HepG2 (cell line): Measurements from ENCODE around the gene RNASE4. TPM values are rescaled to one million over a fixed set of nuclear protein-coding genes. Genes with fewer than 3 reads are reported as not detected.

Experiments used
- ELF3 ChIP-seq: IDR thresholded peaks from 2 replicates; pipeline ENCODE4 v1.6.1; 2016; ENCODE audit warnings: missing genetic modification reagents, missing compliant biosample characterization
- FOXA1 ChIP-seq, 2 experiments: fragments of 450-650 bp in 1 of 2; sonication (generic) in 1 of 2; formaldehyde crosslinking in 1 of 2; IDR thresholded peaks; 2 replicates each; pipeline versions ENCODE4 v1.4.0 to v1.6.1; 2016 to 2020; ENCODE audit warnings: missing genetic modification reagents in 1 of 2
- FOXJ3 ChIP-seq: sonication (generic); formaldehyde crosslinking; IDR thresholded peaks from 2 replicates; pipeline ENCODE4 v1.4.0; 2020; ENCODE audit warnings: missing genetic modification reagents, mild to moderate bottlenecking, borderline replicate concordance
- LBX2 ChIP-seq: sonication (generic); formaldehyde crosslinking; IDR thresholded peaks from 2 replicates; pipeline ENCODE4 v1.5.0; 2020; ENCODE audit warnings: missing genetic modification reagents, mild to moderate bottlenecking, borderline replicate concordance
- MAFG ChIP-seq: sonication (generic); formaldehyde crosslinking; IDR thresholded peaks from 2 replicates; pipeline ENCODE4 v1.5.1; 2020; ENCODE audit warnings: mild to moderate bottlenecking, missing genetic modification reagents
- RXRA ChIP-seq: sonication (generic); formaldehyde crosslinking; IDR thresholded peaks from 2 replicates; pipeline ENCODE4 v1.5.1; 2020; ENCODE audit warnings: missing genetic modification reagents
- RXRB ChIP-seq: IDR thresholded peaks from 2 replicates; pipeline ENCODE4 v1.6.1; 2016; ENCODE audit warnings: borderline replicate concordance, missing genetic modification reagents, missing compliant biosample characterization
- ZBTB1 ChIP-seq: sonication (generic); formaldehyde crosslinking; IDR thresholded peaks from 2 replicates; pipeline ENCODE4 v1.4.0; 2020; ENCODE audit warnings: missing genetic modification reagents, borderline replicate concordance
- ZNF335 ChIP-seq: sonication (generic); formaldehyde crosslinking; IDR thresholded peaks from 2 replicates; pipeline ENCODE4 v1.4.0; 2020; ENCODE audit warnings: missing genetic modification reagents
- ZNF562 ChIP-seq: sonication (generic); formaldehyde crosslinking; IDR thresholded peaks from 2 replicates; pipeline ENCODE4 v1.8.0; 2022; ENCODE audit warnings: missing genetic modification reagents, borderline replicate concordance
- ZNF709 ChIP-seq: sonication (generic); formaldehyde crosslinking; IDR thresholded peaks from 2 replicates; pipeline ENCODE4 v1.5.0; 2020; ENCODE audit warnings: mild to moderate bottlenecking, missing genetic modification reagents
- ZNF713 ChIP-seq: sonication (generic); formaldehyde crosslinking; IDR thresholded peaks from 2 replicates; pipeline ENCODE4 v1.4.0; 2020; ENCODE audit warnings: mild to moderate bottlenecking, missing genetic modification reagents
- ZNF839 ChIP-seq: sonication (generic); formaldehyde crosslinking; IDR thresholded peaks from 2 replicates; pipeline ENCODE4 v1.4.0; 2020; ENCODE audit warnings: missing genetic modification reagents, mild to moderate bottlenecking, borderline replicate concordance
- polyA plus RNA-seq, 8 experiments: library from polyadenylated mRNA; depleted of rRNA in 3 of 8; stranded (reverse) in 7 of 8; unstranded in 1 of 8; fragments of >200 nt; fragmentation: Illumina TruSeq in 4 of 8; extraction: Trizol in 4 of 8; gene quantifications; 2 replicates each; pipeline versions ENCODE4 v1.2.1 to v1.2.3, GENCODE V29; 2011 to 2016; ENCODE audit warnings: low read depth in 4 of 8, missing spikeins in 1 of 8, mixed read lengths in 1 of 8; ENCODE audit not compliant: insufficient read depth in 1 of 8
- total RNA-seq, 5 experiments: library from RNA; depleted of rRNA; stranded (reverse); fragments of >200 nt; fragmentation: Illumina TruSeq; extraction: Trizol; gene quantifications; 2 replicates each; pipeline ENCODE4 v1.2.3, GENCODE V29; 2016; ENCODE audit warnings: low read depth in 1 of 5
- TF ChIP-seq, protein P1 (sequence below): sonication (generic); formaldehyde crosslinking; IDR thresholded peaks from 2 replicates; pipeline ENCODE4 v1.5.1; 2020; ENCODE audit warnings: missing genetic modification reagents, mild to moderate bottlenecking, borderline replicate concordance
- TF ChIP-seq, protein P2 (sequence below): sonication (generic); formaldehyde crosslinking; IDR thresholded peaks from 2 replicates; pipeline ENCODE4 v1.9.0; 2021; ENCODE audit warnings: missing genetic modification reagents, mild to moderate bottlenecking, borderline replicate concordance
- TF ChIP-seq, protein P3 (sequence below): sonication (generic); formaldehyde crosslinking; IDR thresholded peaks from 2 replicates; pipeline ENCODE4 v1.4.0; 2020; ENCODE audit warnings: missing genetic modification reagents
- TF ChIP-seq, protein P4 (sequence below): sonication (generic); formaldehyde crosslinking; IDR thresholded peaks from 2 replicates; pipeline ENCODE4 v1.4.0; 2020; ENCODE audit warnings: missing genetic modification reagents
- TF ChIP-seq, protein P5 (sequence below): sonication (generic); formaldehyde crosslinking; IDR thresholded peaks from 2 replicates; pipeline ENCODE4 v1.5.1; 2020; ENCODE audit warnings: mild to moderate bottlenecking, missing genetic modification reagents

RNASE4 gene
- total and polyA plus RNA-seq, 2 of the 13 experiments (the other 11 are each of a cell fraction or from before 2014, with no cell fraction given): 109 to 983 TPM

GRCh38 chr14:20683891-20684661 lies at the start of gene RNASE4 (continued):
- TF ChIP-seq FOXJ3: no peak
- TF ChIP-seq ELF3 (CRISPR knock-in tag): peak; percentile 57
- TF ChIP-seq, protein P1, sequence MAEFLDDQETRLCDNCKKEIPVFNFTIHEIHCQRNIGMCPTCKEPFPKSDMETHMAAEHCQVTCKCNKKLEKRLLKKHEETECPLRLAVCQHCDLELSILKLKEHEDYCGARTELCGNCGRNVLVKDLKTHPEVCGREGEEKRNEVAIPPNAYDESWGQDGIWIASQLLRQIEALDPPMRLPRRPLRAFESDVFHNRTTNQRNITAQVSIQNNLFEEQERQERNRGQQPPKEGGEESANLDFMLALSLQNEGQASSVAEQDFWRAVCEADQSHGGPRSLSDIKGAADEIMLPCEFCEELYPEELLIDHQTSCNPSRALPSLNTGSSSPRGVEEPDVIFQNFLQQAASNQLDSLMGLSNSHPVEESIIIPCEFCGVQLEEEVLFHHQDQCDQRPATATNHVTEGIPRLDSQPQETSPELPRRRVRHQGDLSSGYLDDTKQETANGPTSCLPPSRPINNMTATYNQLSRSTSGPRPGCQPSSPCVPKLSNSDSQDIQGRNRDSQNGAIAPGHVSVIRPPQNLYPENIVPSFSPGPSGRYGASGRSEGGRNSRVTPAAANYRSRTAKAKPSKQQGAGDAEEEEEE (CRISPR knock-in tag): no peak; the same call in 1 of the 2 replicates
- TF ChIP-seq RXRB: peak; percentile 64
- TF ChIP-seq ZNF562: no peak
- TF ChIP-seq LBX2 (CRISPR knock-in tag): 0 out of 2 replicates have a peak, but pooled peaks have one; percentile 19
- TF ChIP-seq ZNF335: peak; percentile 79; the same call in 1 of the 2 replicates
- no peak for TF ChIP-seq ZNF839 (CRISPR knock-in tag)
- TF ChIP-seq, protein P2, sequence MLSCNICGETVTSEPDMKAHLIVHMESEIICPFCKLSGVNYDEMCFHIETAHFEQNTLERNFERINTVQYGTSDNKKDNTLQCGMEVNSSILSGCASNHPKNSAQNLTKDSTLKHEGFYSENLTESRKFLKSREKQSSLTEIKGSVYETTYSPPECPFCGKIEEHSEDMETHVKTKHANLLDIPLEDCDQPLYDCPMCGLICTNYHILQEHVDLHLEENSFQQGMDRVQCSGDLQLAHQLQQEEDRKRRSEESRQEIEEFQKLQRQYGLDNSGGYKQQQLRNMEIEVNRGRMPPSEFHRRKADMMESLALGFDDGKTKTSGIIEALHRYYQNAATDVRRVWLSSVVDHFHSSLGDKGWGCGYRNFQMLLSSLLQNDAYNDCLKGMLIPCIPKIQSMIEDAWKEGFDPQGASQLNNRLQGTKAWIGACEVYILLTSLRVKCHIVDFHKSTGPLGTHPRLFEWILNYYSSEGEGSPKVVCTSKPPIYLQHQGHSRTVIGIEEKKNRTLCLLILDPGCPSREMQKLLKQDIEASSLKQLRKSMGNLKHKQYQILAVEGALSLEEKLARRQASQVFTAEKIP (CRISPR knock-in tag): no peak
- TF ChIP-seq, protein P3, sequence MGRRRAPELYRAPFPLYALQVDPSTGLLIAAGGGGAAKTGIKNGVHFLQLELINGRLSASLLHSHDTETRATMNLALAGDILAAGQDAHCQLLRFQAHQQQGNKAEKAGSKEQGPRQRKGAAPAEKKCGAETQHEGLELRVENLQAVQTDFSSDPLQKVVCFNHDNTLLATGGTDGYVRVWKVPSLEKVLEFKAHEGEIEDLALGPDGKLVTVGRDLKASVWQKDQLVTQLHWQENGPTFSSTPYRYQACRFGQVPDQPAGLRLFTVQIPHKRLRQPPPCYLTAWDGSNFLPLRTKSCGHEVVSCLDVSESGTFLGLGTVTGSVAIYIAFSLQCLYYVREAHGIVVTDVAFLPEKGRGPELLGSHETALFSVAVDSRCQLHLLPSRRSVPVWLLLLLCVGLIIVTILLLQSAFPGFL (CRISPR knock-in tag): peak; percentile 63; the same call in 1 of the 2 replicates
- TF ChIP-seq ZNF713 (CRISPR knock-in tag): peak; percentile 76; the same call in 1 of the 2 replicates
- TF ChIP-seq FOXA1 (IDR thresholded peaks at IDR 0.05): no peak
- TF ChIP-seq FOXA1 (CRISPR knock-in tag; IDR thresholded peaks at IDR 0.05): peak; percentile 87
- no peak for TF ChIP-seq MAFG
- TF ChIP-seq, protein P4, sequence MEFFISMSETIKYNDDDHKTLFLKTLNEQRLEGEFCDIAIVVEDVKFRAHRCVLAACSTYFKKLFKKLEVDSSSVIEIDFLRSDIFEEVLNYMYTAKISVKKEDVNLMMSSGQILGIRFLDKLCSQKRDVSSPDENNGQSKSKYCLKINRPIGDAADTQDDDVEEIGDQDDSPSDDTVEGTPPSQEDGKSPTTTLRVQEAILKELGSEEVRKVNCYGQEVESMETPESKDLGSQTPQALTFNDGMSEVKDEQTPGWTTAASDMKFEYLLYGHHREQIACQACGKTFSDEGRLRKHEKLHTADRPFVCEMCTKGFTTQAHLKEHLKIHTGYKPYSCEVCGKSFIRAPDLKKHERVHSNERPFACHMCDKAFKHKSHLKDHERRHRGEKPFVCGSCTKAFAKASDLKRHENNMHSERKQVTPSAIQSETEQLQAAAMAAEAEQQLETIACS (CRISPR knock-in tag): no peak; the same call in 1 of the 2 replicates
- peak; percentile 52; the same call in 1 of the 2 replicates for TF ChIP-seq RXRA (CRISPR knock-in tag)
- peak; percentile 77 for TF ChIP-seq ZNF709 (CRISPR knock-in tag)
- TF ChIP-seq, protein P5, sequence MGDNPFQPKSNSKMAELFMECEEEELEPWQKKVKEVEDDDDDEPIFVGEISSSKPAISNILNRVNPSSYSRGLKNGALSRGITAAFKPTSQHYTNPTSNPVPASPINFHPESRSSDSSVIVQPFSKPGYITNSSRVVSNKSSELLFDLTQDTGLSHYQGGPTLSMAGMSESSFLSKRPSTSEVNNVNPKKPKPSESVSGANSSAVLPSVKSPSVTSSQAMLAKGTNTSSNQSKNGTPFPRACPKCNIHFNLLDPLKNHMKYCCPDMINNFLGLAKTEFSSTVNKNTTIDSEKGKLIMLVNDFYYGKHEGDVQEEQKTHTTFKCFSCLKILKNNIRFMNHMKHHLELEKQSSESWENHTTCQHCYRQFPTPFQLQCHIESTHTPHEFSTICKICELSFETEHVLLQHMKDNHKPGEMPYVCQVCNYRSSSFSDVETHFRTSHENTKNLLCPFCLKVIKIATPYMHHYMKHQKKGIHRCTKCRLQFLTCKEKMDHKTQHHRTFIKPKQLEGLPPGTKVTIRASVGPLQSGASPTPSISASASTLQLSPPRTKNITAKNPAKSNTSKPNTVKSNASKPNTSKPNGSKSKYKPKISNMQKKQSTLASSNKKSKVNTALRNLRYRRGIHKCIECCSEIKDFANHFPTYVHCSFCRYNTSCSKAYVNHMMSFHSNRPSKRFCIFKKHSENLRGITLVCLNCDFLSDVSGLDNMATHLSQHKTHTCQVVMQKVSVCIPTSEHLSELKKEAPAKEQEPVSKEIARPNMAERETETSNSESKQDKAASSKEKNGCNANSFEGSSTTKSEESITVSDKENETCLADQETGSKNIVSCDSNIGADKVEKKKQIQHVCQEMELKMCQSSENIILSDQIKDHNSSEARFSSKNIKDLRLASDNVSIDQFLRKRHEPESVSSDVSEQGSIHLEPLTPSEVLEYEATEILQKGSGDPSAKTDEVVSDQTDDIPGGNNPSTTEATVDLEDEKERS (CRISPR knock-in tag): peak; percentile 77; the same call in 1 of the 2 replicates
- 0 out of 2 replicates have a peak, but pooled peaks have one; percentile 9 for TF ChIP-seq ZBTB1 (CRISPR knock-in tag)
